Hematopoietic multipotent progenitor cell (in vitro differentiated cells): Measurements from ENCODE around the gene TAGAP. TPM values are rescaled to one million over a fixed set of nuclear protein-coding genes. Genes with fewer than 3 reads are reported as not detected.
"Not testable (repeated sequence)": the region's sequence is repeated elsewhere in the genome, so short reads cannot be mapped to it uniquely, and the experiment has no call there.

Source experiments
- DNase-seq, 3 donors: peaks; one replicate each; pipeline ENCODE4 v3.0.0-alpha.2; 2011 to 2015; ENCODE audit warnings: low read depth in 2 of 3, low spot score in 2 of 3
- total RNA-seq: library from RNA; depleted of rRNA; stranded (reverse); fragments of >200 nt; gene quantifications from one replicate; pipeline ENCODE4 v1.2.3, GENCODE V29; 2012

TAGAP gene
- total RNA-seq, 1 donor: 67.3 TPM

- DNase-seq: no peak
These were observed 3.3 kb upstream of the TAGAP start for GRCh38 chr6:159047891-159048685.

- DNase-seq: peak in 1 of 3 donors; percentile 77
These were observed 1.0 kb upstream of the TAGAP start for GRCh38 chr6:159045801-159046200.

GRCh38 chr6:159043947-159044346, 844 bp downstream of the TAGAP start:
- no peak for DNase-seq

- no peak for DNase-seq
These were observed 1.5 kb downstream of the TAGAP start for GRCh38 chr6:159043251-159043650.

- no peak for DNase-seq
These were observed 2.0 kb downstream of the TAGAP start for GRCh38 chr6:159042826-159043181.

- peak; percentile 69 to 93 (median 89) for DNase-seq
These were observed 2.6 kb downstream of the TAGAP start for GRCh38 chr6:159042003-159042825.

- DNase-seq: no peak
These were observed 3.6 kb downstream of the TAGAP start for GRCh38 chr6:159041181-159041580.

- DNase-seq: no peak
These were observed 4.9 kb downstream of the TAGAP start for GRCh38 chr6:159039885-159040258.

GRCh38 chr6:159038914-159039884, 5.6 kb downstream of the TAGAP start:
- DNase-seq: peak in 2 of 3 donors; percentile 82 to 93

GRCh38 chr6:159038318-159038717, 6.5 kb downstream of the TAGAP start:
- DNase-seq: not testable (repeated sequence)

GRCh38 chr6:159037756-159038290, 7.0 kb downstream of the TAGAP start:
- DNase-seq: no peak

- DNase-seq: no peak
These were observed 8.1 kb downstream of the TAGAP start for GRCh38 chr6:159036673-159037072.

- no peak for DNase-seq
These were observed 8.9 kb downstream of the TAGAP start for GRCh38 chr6:159035891-159036290.

GRCh38 chr6:159033160-159034049, 11.4 kb downstream of the TAGAP start:
- no peak for DNase-seq

- no peak for DNase-seq
These were observed 12.9 kb downstream of the TAGAP start for GRCh38 chr6:159031846-159032245.

GRCh38 chr6:159030168-159030567, 14.6 kb downstream of the TAGAP start:
- DNase-seq: no peak

GRCh38 chr6:159025224-159025623, 19.6 kb downstream of the TAGAP start:
- DNase-seq: not testable (repeated sequence)

- no peak for DNase-seq
These were observed 20.9 kb downstream of the TAGAP start for GRCh38 chr6:159023893-159024292.

GRCh38 chr6:159020011-159020410, 24.8 kb downstream of the TAGAP start:
- DNase-seq: no peak
